H9 (cell line): Measurements from ENCODE around the gene GGA2. TPM values are rescaled to one million over a fixed set of nuclear protein-coding genes. Genes with fewer than 3 reads are reported as not detected.

Source experiments
- DNase-seq: peaks from one replicate; pipeline ENCODE4 v3.0.0-alpha.2; 2017
- H2AFZ ChIP-seq: one replicate; pipeline ENCODE4 v1.6.1; 2013; ENCODE audit warnings: mild to moderate bottlenecking, low read length, control low read depth, moderate library complexity
- H2AK5ac ChIP-seq: 2 replicates; pipeline ENCODE4 v1.6.1; 2013; ENCODE audit warnings: low read length, control low read depth, mixed read lengths; ENCODE audit not compliant: insufficient read length
- H2BK120ac ChIP-seq: one replicate; pipeline ENCODE4 v1.6.1; 2013; ENCODE audit warnings: low read depth, mild to moderate bottlenecking, low read length, control low read depth, inconsistent platforms; ENCODE audit not compliant: poor library complexity, severe bottlenecking
- H2BK12ac ChIP-seq: 2 replicates; pipeline ENCODE4 v1.6.1; 2013; ENCODE audit warnings: low read length, control low read depth, mixed read lengths, low read depth; ENCODE audit not compliant: insufficient read length
- H2BK15ac ChIP-seq: 2 replicates; pipeline ENCODE4 v1.6.1; 2013; ENCODE audit warnings: low read depth, low read length, control low read depth
- H2BK20ac ChIP-seq: one replicate; pipeline ENCODE4 v1.6.1; 2013; ENCODE audit warnings: low read depth, mild to moderate bottlenecking, low read length, control low read depth, inconsistent platforms; ENCODE audit not compliant: poor library complexity, severe bottlenecking
- H2BK5ac ChIP-seq: 2 replicates; pipeline ENCODE4 v1.6.1; 2013; ENCODE audit warnings: low read length, control low read depth, mixed read lengths; ENCODE audit not compliant: insufficient read length
- H3K14ac ChIP-seq: 2 replicates; pipeline ENCODE4 v1.6.1; 2013; ENCODE audit warnings: low read length, control low read depth; ENCODE audit not compliant: insufficient read depth
- H3K18ac ChIP-seq: 2 replicates; pipeline ENCODE4 v1.6.1; 2013; ENCODE audit warnings: low read depth, mild to moderate bottlenecking, mixed read lengths, low read length, control low read depth; ENCODE audit not compliant: insufficient read length
- H3K23ac ChIP-seq: 2 replicates; pipeline ENCODE4 v1.6.1; 2013; ENCODE audit warnings: low read length, control low read depth, mixed read lengths, low read depth; ENCODE audit not compliant: insufficient read length
- H3K23me2 ChIP-seq: 2 replicates; pipeline ENCODE4 v1.6.1; 2013; ENCODE audit warnings: low read depth, mild to moderate bottlenecking, mixed read lengths, low read length, control low read depth; ENCODE audit not compliant: insufficient read length, poor library complexity, severe bottlenecking
- H3K27ac ChIP-seq: 2 replicates; pipeline ENCODE4 v1.5.1; 2013; ENCODE audit warnings: low read length, control low read depth, mixed read lengths, low read depth; ENCODE audit not compliant: insufficient read length
- H3K27me3 ChIP-seq: 2 replicates; pipeline ENCODE4 v1.6.1; 2013; ENCODE audit warnings: low read length, control low read depth, inconsistent platforms; ENCODE audit not compliant: insufficient read depth
- H3K4ac ChIP-seq: 2 replicates; pipeline ENCODE4 v1.6.1; 2013; ENCODE audit warnings: low read depth, mild to moderate bottlenecking, control low read depth, inconsistent platforms, low read length, moderate library complexity
- H3K4me1 ChIP-seq: 2 replicates; pipeline ENCODE4 v1.6.1; 2013; ENCODE audit warnings: low read length, control low read depth, inconsistent platforms; ENCODE audit not compliant: insufficient read depth
- H3K4me2 ChIP-seq: 2 replicates; pipeline ENCODE4 v1.6.1; 2013; ENCODE audit warnings: low read length, control low read depth, mixed read lengths; ENCODE audit not compliant: insufficient read length, insufficient read depth
- H3K56ac ChIP-seq: 2 replicates; pipeline ENCODE4 v1.6.1; 2013; ENCODE audit warnings: low read depth, mild to moderate bottlenecking, mixed read lengths, low read length, control low read depth; ENCODE audit not compliant: insufficient read length
- H3K79me1 ChIP-seq: 2 replicates; pipeline ENCODE4 v1.6.1; 2013; ENCODE audit warnings: low read depth, mild to moderate bottlenecking, moderate library complexity, low read length, control low read depth, inconsistent platforms; ENCODE audit not compliant: insufficient read depth, poor library complexity, severe bottlenecking
- H3K79me2 ChIP-seq: 2 replicates; pipeline ENCODE4 v1.6.1; 2013; ENCODE audit warnings: low read length, control low read depth, inconsistent platforms; ENCODE audit not compliant: insufficient read depth
- H3K9ac ChIP-seq: 2 replicates; pipeline ENCODE4 v1.6.1; 2013; ENCODE audit warnings: low read length, control low read depth, mixed read lengths; ENCODE audit not compliant: insufficient read length; ENCODE audit errors: extremely low read depth
- H3K9me3 ChIP-seq: one replicate; pipeline ENCODE4 v1.6.1; 2013; ENCODE audit warnings: low read depth, low read length, inconsistent platforms; ENCODE audit not compliant: control insufficient read depth
- H3T11ph ChIP-seq: one replicate; pipeline ENCODE4 v1.6.1; 2013; ENCODE audit warnings: mild to moderate bottlenecking, low read length, control low read depth, inconsistent platforms
- H4K20me1 ChIP-seq: one replicate; pipeline ENCODE4 v1.6.1; 2013; ENCODE audit not compliant: control insufficient read depth, insufficient read length, insufficient read depth
- H4K5ac ChIP-seq: 2 replicates; pipeline ENCODE4 v1.6.1; 2013; ENCODE audit warnings: low read depth, mild to moderate bottlenecking, mixed read lengths, low read length, control low read depth; ENCODE audit not compliant: insufficient read length
- H4K8ac ChIP-seq: replicated peaks from 2 replicates; pipeline ENCODE4 v1.6.1; 2013; ENCODE audit warnings: low read length, control low read depth, mixed read lengths, low read depth; ENCODE audit not compliant: insufficient read length
- H4K91ac ChIP-seq: 2 replicates; pipeline ENCODE4 v1.6.1; 2013; ENCODE audit warnings: low read depth, mild to moderate bottlenecking, moderate library complexity, mixed read lengths, low read length, control low read depth; ENCODE audit not compliant: insufficient read length
- H3K27ac Mint-ChIP-seq, 3 experiments: 2 replicates in 2 of 3; 3 replicates in 1 of 3; pipeline ENCODE4 v1.8.0; 2020 to 2021; ENCODE audit warnings: mixed read lengths in 3 of 3, mild to moderate bottlenecking in 1 of 3, moderate library complexity in 1 of 3
- H3K27me3 Mint-ChIP-seq: 2 replicates; pipeline ENCODE4 v1.8.0; 2021; ENCODE audit warnings: low read depth, mild to moderate bottlenecking, moderate library complexity, mixed read lengths
- H3K36me3 Mint-ChIP-seq, 3 experiments: 2 replicates in 2 of 3; 3 replicates in 1 of 3; pipeline ENCODE4 v1.8.0; 2020 to 2021; ENCODE audit warnings: low read depth in 3 of 3, mixed read lengths in 3 of 3; ENCODE audit not compliant: insufficient read depth in 1 of 3
- H3K4me1 Mint-ChIP-seq, 2 experiments: 2 replicates each; pipeline ENCODE4 v1.8.0; 2020; ENCODE audit warnings: mixed read lengths in 2 of 2
- H3K4me3 Mint-ChIP-seq, 2 experiments: 2 replicates in 1 of 2; 3 replicates in 1 of 2; pipeline ENCODE4 v1.8.0; 2020 to 2021; ENCODE audit warnings: mild to moderate bottlenecking in 2 of 2, mixed read lengths in 2 of 2, moderate library complexity in 1 of 2
- H3K9me3 Mint-ChIP-seq, 2 experiments: 2 replicates in 1 of 2; 3 replicates in 1 of 2; pipeline ENCODE4 v1.8.0; 2020; ENCODE audit warnings: mild to moderate bottlenecking in 2 of 2, mixed read lengths in 2 of 2, moderate library complexity in 1 of 2
- WGBS: extraction: QIAGEN DNeasy Blood & Tissue Kit; methylation state at CpG from one replicate; pipeline ENCODE4 v1.1.7; 2013; ENCODE audit warnings: missing lambda C conversion rate, low lambda C conversion rate, mixed read lengths; ENCODE audit not compliant: insufficient read length; ENCODE audit errors: extremely low coverage; 5-methylcytosine and 5-hydroxymethylcytosine counted together
- total RNA-seq: library from RNA; stranded (reverse); gene quantifications from 2 replicates; pipeline ENCODE4 v1.2.1, GENCODE V29; 2021
- TF ChIP-seq, protein P1 (sequence below): fragments of 200-600 bp; sonication (generic); conservative IDR thresholded peaks from 3 replicates; pipeline ENCODE4 v1.8.0; 2021; ENCODE audit warnings: antibody characterized with exemption, mild to moderate bottlenecking

Gene GGA2
- total RNA-seq, 1 experiment from 2014 or later, result 143 TPM

DNA sequence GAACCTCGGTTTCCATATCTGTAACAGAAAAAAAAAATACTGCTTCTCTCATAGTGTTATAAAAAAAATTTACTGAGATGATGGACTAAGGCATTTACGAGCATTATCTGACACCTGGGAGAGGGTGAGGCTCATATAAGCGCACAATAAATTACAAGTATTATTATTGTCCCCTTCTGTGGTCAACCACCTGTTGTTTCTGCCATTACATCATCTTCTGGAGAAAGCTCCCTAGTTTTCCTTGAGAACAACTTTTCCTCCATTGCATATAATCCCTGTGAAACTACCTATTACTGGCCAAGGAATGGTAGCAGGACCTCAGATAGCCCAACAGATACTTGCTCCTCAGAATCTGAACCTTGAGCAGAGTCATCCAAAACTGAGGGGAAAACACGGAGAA lies 11.7 kb upstream of the GGA2 start:
- Histone ChIP-seq H3K79me1 (no peaks in the 10 kb centered on the region), H2BK12ac (no peak overlapping the region), H2BK5ac (no peak overlapping the region), H3K18ac (no peak overlapping the region), H3K4me1 (no peaks in the 10 kb centered on the region), H3K27me3 (no peaks in the 10 kb centered on the region), H3T11ph (no peak overlapping the region), H3K27ac (no peak overlapping the region), H3K4ac (no peak overlapping the region), H3K9ac (no peak overlapping the region), H4K5ac (no peak overlapping the region), H3K4me2 (no peak overlapping the region), H4K20me1 (no peaks in the 10 kb centered on the region), H2BK20ac (no peak overlapping the region), H3K56ac (no peak overlapping the region), H3K79me2 (no peaks in the 10 kb centered on the region), H3K23ac (no peak overlapping the region), H3K14ac (no peak overlapping the region), H3K23me2 (no peaks in the 10 kb centered on the region), H3K9me3 (no peaks in the 10 kb centered on the region), H2AK5ac (no peak overlapping the region), H4K8ac (no peak overlapping the region), H4K91ac (no peak overlapping the region), H2BK120ac (no peak overlapping the region), H2AFZ (no peak overlapping the region), H2BK15ac (no peak overlapping the region)
- H3K4me1 Mint-ChIP-seq, result no peaks in the 10 kb centered on the region
- TF ChIP-seq, protein P1, sequence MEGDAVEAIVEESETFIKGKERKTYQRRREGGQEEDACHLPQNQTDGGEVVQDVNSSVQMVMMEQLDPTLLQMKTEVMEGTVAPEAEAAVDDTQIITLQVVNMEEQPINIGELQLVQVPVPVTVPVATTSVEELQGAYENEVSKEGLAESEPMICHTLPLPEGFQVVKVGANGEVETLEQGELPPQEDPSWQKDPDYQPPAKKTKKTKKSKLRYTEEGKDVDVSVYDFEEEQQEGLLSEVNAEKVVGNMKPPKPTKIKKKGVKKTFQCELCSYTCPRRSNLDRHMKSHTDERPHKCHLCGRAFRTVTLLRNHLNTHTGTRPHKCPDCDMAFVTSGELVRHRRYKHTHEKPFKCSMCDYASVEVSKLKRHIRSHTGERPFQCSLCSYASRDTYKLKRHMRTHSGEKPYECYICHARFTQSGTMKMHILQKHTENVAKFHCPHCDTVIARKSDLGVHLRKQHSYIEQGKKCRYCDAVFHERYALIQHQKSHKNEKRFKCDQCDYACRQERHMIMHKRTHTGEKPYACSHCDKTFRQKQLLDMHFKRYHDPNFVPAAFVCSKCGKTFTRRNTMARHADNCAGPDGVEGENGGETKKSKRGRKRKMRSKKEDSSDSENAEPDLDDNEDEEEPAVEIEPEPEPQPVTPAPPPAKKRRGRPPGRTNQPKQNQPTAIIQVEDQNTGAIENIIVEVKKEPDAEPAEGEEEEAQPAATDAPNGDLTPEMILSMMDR, result no peak
- WGBS, result no CpG with 5 or more reads among the region's 4 CpGs
- H3K4me3 Mint-ChIP-seq, result no peak overlapping the region
- no peaks in the 10 kb centered on the region for H3K27me3 Mint-ChIP-seq
- H3K36me3 Mint-ChIP-seq, result peaks cover 35 to 71% (median 61%) of the 10 kb centered on the region in 3 experiments
- no peak overlapping the region for H3K27ac Mint-ChIP-seq
- DNase-seq, result no peak
- no peaks in the 10 kb centered on the region; a peak in 1 of 5 replicates for H3K9me3 Mint-ChIP-seq
